Coronary artery (tissue), 2 donors: ENCODE data around the gene OR1D2.

Experiments used
- DNase-seq: peaks from one replicate; pipeline ENCODE4 v3.0.0-alpha.2; 2017; ENCODE audit warnings: low spot score
- H3K27ac ChIP-seq, 2 donors: fragments of 200-600 bp; sonication (generic); one replicate each; pipeline ENCODE4 v1.5.1; 2016 to 2019
- H3K4me3 ChIP-seq: fragments of 200-600 bp; sonication (generic); 2 replicates; pipeline ENCODE4 v1.5.1; 2016; ENCODE audit warnings: mild to moderate bottlenecking, moderate library complexity
- TF ChIP-seq, protein P1 (sequence below): fragments of 200-600 bp; sonication (generic); IDR thresholded peaks from one replicate; pipeline ENCODE4 v1.5.1; 2019; ENCODE audit warnings: antibody characterized with exemption

Gene OR1D2

GRCh38 chr17:3046753-3047152, 57.5 kb downstream of the OR1D2 start:
- DNase-seq: no peak
- TF ChIP-seq, protein P1, sequence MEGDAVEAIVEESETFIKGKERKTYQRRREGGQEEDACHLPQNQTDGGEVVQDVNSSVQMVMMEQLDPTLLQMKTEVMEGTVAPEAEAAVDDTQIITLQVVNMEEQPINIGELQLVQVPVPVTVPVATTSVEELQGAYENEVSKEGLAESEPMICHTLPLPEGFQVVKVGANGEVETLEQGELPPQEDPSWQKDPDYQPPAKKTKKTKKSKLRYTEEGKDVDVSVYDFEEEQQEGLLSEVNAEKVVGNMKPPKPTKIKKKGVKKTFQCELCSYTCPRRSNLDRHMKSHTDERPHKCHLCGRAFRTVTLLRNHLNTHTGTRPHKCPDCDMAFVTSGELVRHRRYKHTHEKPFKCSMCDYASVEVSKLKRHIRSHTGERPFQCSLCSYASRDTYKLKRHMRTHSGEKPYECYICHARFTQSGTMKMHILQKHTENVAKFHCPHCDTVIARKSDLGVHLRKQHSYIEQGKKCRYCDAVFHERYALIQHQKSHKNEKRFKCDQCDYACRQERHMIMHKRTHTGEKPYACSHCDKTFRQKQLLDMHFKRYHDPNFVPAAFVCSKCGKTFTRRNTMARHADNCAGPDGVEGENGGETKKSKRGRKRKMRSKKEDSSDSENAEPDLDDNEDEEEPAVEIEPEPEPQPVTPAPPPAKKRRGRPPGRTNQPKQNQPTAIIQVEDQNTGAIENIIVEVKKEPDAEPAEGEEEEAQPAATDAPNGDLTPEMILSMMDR: no peak
- Histone ChIP-seq H3K4me3 (no peak overlapping the region), H3K27ac (no peak overlapping the region)

- Histone ChIP-seq H3K4me3 (no peak overlapping the region), H3K27ac (no peak overlapping the region)
- TF ChIP-seq, protein P1: no peak
- DNase-seq: peak; percentile 63
These were observed 60.4 kb downstream of the OR1D2 start for GRCh38 chr17:3043737-3044365.

GRCh38 chr17:3040882-3041281, 63.3 kb downstream of the OR1D2 start:
- no peak overlapping the region for H3K4me3 ChIP-seq
- no peak overlapping the region for H3K27ac ChIP-seq
- TF ChIP-seq, protein P1: no peak
- DNase-seq: no peak

DNA sequence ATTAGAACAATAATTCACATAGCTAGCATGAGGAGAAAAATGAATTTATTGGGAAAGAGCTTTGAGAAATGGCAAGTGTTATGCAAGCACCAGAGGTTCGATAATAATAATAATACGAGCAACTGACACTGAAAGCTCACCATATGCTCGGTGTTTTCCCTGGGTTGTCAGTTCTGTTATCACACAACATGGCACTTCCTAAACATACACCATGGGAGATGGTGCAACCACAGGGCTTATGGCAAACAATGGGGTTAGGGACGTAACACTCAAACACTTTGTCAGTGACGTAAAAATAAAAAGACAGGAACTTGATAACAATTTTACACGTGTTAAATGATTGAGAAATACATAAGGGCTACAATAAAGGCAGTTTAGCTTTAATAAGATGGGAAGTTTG, 64.5 kb downstream of the OR1D2 start:
- no peak for DNase-seq
- TF ChIP-seq, protein P1: no peak
- Histone ChIP-seq H3K27ac (no peak overlapping the region), H3K4me3 (no peak overlapping the region)

DNA sequence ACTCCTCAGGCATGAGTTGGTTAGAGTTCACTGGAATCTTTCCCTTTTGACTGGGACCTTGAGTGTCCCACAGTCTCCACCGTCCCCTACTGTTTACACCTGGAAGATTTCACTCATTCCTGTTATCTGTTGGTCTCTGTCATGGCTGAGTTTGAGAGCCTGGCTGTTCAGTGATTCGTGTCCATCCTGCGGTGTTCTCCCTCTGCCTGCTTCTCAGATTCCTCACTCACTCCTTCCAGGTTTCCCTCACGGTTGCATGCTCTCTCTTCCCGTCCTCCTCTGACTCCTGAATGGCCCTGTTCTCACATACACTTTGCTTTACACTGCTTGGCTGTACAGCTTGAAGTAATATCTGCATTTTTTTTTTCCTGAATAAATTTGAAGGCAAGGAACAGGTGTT, 65.3 kb downstream of the OR1D2 start:
- DNase-seq: peak; percentile 45
- TF ChIP-seq, protein P1: no peak
- Histone ChIP-seq H3K4me3 (no peak overlapping the region), H3K27ac (no peak overlapping the region)
